SK-N-SH (cell line): ENCODE results near the gene GAP43. TPM values are rescaled to one million over a fixed set of nuclear protein-coding genes. Genes with fewer than 3 reads are reported as not detected.

Experiments used
- CTCF ChIA-PET: fragments of 300-600, 350-600 bp; formaldehyde crosslinking; extraction: SDS; loops from one replicate; lab custom pipeline; 2021; lab: Yijun Ruan, JAX
- POLR2A ChIA-PET: fragments of 350-600 bp; sonication (Branson Sonifier 250); formaldehyde crosslinking; extraction: SDS; loops from one replicate; lab custom pipeline; 2020; ENCODE audit warnings: antibody characterized with exemption, inconsistent platforms; lab: Yijun Ruan, JAX
- DNase-seq: peaks from one replicate; pipeline ENCODE4 v3.0.0; 2012
- H2AFZ ChIP-seq: fragments of 200-600 bp; sonication (generic); 2 replicates; pipeline ENCODE4 v1.8.1; 2016; ENCODE audit warnings: antibody characterized with exemption, mild to moderate bottlenecking, low read depth
- H3F3A ChIP-seq: fragments of 200-600 bp; sonication (generic); replicated peaks from 2 replicates; pipeline ENCODE3; 2016; ENCODE audit warnings: antibody characterized with exemption, mild to moderate bottlenecking; ENCODE audit not compliant: insufficient read depth
- H3K27ac ChIP-seq, 2 experiments: fragments of 200-500 bp in 1 of 2; fragments of 200-600 bp in 1 of 2; sonication (Bioruptor generic) in 1 of 2; sonication (generic), shearing (Covaris generic) in 1 of 2; 2 replicates each; pipeline versions ENCODE4 v1.5.1 to v1.6.1; 2014 to 2016; ENCODE audit warnings: low read depth in 2 of 2, inconsistent platforms in 1 of 2, low read length in 1 of 2, mild to moderate bottlenecking in 1 of 2, mixed read lengths in 1 of 2
- H3K27me3 ChIP-seq: fragments of 200-600 bp; sonication (generic), shearing (Covaris generic); 2 replicates; pipeline ENCODE4 v1.6.1; 2016; ENCODE audit warnings: mixed run types; ENCODE audit not compliant: insufficient read depth
- H3K36me3 ChIP-seq, 2 experiments: fragments of 200-500 bp in 1 of 2; fragments of 200-600 bp in 1 of 2; sonication (Bioruptor generic) in 1 of 2; sonication (generic) in 1 of 2; replicated peaks in 1 of 2; 2 replicates each; pipeline versions ENCODE3 to v1.5.1; 2014 to 2016; ENCODE audit warnings: low read length in 1 of 2, mild to moderate bottlenecking in 1 of 2; ENCODE audit not compliant: insufficient read depth in 2 of 2, control insufficient read depth in 1 of 2
- H3K4me1 ChIP-seq, 2 experiments: fragments of 200-500 bp in 1 of 2; fragments of 200-600 bp in 1 of 2; sonication (Bioruptor generic) in 1 of 2; sonication (generic), shearing (Covaris generic) in 1 of 2; 2 replicates each; pipeline versions ENCODE4 v1.5.1 to v1.6.1; 2014 to 2016; ENCODE audit warnings: low read depth in 1 of 2, low read length in 1 of 2, mixed run types in 1 of 2; ENCODE audit not compliant: insufficient read depth in 2 of 2, control insufficient read depth in 1 of 2
- H3K4me2 ChIP-seq: fragments of 200-600 bp; sonication (generic), shearing (Covaris generic); 2 replicates; pipeline ENCODE4 v1.6.1; 2017; ENCODE audit warnings: mixed run types
- H3K4me3 ChIP-seq, 2 experiments: fragments of 200-500 bp in 1 of 2; fragments of 200-600 bp in 1 of 2; sonication (Bioruptor generic) in 1 of 2; sonication (generic), shearing (Covaris generic) in 1 of 2; 2 replicates each; pipeline versions ENCODE4 v1.5.1 to v1.8.1; 2014 to 2016; ENCODE audit warnings: low read depth in 2 of 2, inconsistent platforms in 1 of 2, low read length in 1 of 2, mild to moderate bottlenecking in 1 of 2, mixed read lengths in 1 of 2, moderate library complexity in 1 of 2
- H3K79me2 ChIP-seq: fragments of 200-600 bp; sonication (generic); 2 replicates; pipeline ENCODE4 v1.8.1; 2017; ENCODE audit warnings: mild to moderate bottlenecking; ENCODE audit not compliant: insufficient read depth
- H3K9ac ChIP-seq: fragments of 200-600 bp; sonication (generic); 2 replicates; pipeline ENCODE4 v1.6.1; 2017; ENCODE audit warnings: mixed run types
- H3K9me2 ChIP-seq: fragments of 200-600 bp; sonication (generic); 2 replicates; pipeline ENCODE4 v1.6.1; 2017; ENCODE audit warnings: mixed run types
- H3K9me3 ChIP-seq: fragments of 200-600 bp; sonication (generic); 2 replicates; pipeline ENCODE4 v1.6.1; 2017; ENCODE audit warnings: mixed run types, mild to moderate bottlenecking, moderate library complexity
- H4K20me1 ChIP-seq: fragments of 200-600 bp; sonication (generic); 2 replicates; pipeline ENCODE4 v1.6.1; 2017; ENCODE audit warnings: mild to moderate bottlenecking, mixed run types; ENCODE audit not compliant: insufficient read depth
- CHD2 ChIP-seq: fragments of 150-350 bp; IDR thresholded peaks from 2 replicates; pipeline ENCODE4 v1.6.1; 2018; ENCODE audit warnings: low read length; ENCODE audit not compliant: partially characterized antibody
- ELF1 ChIP-seq: IDR thresholded peaks from 2 replicates; pipeline ENCODE4 v1.4.0; 2012
- EP300 ChIP-seq, 2 experiments: IDR thresholded peaks; 2 replicates each; pipeline versions ENCODE4 v1.4.0 to v1.6.1; 2012; ENCODE audit warnings: borderline replicate concordance in 1 of 2, low read depth in 1 of 2, low read length in 1 of 2
- FOSL2 ChIP-seq: IDR thresholded peaks from 2 replicates; pipeline ENCODE4 v1.4.0; 2012; ENCODE audit warnings: low read depth, mild to moderate bottlenecking, moderate library complexity, borderline replicate concordance
- FOXJ3 ChIP-seq: sonication (generic); formaldehyde crosslinking; IDR thresholded peaks from 2 replicates; pipeline ENCODE4 v1.5.1; 2020; ENCODE audit warnings: mild to moderate bottlenecking, missing genetic modification reagents
- GABPA ChIP-seq: IDR thresholded peaks from 2 replicates; pipeline ENCODE4 v1.4.0; 2012; ENCODE audit warnings: low read depth, mild to moderate bottlenecking
- GATA2 ChIP-seq: sonication (generic); formaldehyde crosslinking; IDR thresholded peaks from 2 replicates; pipeline ENCODE4 v1.5.0; 2020; ENCODE audit warnings: mild to moderate bottlenecking, missing genetic modification reagents
- RCOR1 ChIP-seq: fragments of 150-350 bp; IDR thresholded peaks from 2 replicates; pipeline ENCODE4 v1.6.1; 2017; ENCODE audit warnings: antibody characterized with exemption, low read length
- RXRA ChIP-seq: IDR thresholded peaks from 2 replicates; pipeline ENCODE4 v1.4.0; 2012; ENCODE audit warnings: low read depth, mild to moderate bottlenecking, borderline replicate concordance
- TCF12 ChIP-seq: IDR thresholded peaks from 2 replicates; pipeline ENCODE4 v1.4.0; 2012
- USF1 ChIP-seq: IDR thresholded peaks from 2 replicates; pipeline ENCODE4 v1.4.0; 2012; ENCODE audit warnings: low read depth, borderline replicate concordance
- YY1 ChIP-seq: IDR thresholded peaks from 2 replicates; pipeline ENCODE4 v1.4.0; 2012; ENCODE audit warnings: low read depth, mild to moderate bottlenecking
- WGBS: methylation state at CpG from one replicate; pipeline ENCODE4 v1.1.6; 2017; ENCODE audit warnings: low lambda C conversion rate; 5-methylcytosine and 5-hydroxymethylcytosine counted together
- polyA plus RNA-seq, 3 experiments: library from polyadenylated mRNA; depleted of rRNA; stranded (reverse); fragments of >200 nt; gene quantifications; 2 replicates each; pipeline ENCODE4 v1.2.3, GENCODE V29; 2012
- TF ChIP-seq, protein P1 (sequence below): IDR thresholded peaks from 2 replicates; pipeline ENCODE4 v1.6.1; 2012; ENCODE audit warnings: mild to moderate bottlenecking, low read depth, low read length, moderate library complexity
- TF ChIP-seq, protein P2 (sequence below): IDR thresholded peaks from 2 replicates; pipeline ENCODE4 v1.4.0; 2012; ENCODE audit warnings: low read depth
- TF ChIP-seq, protein P3 (sequence below): IDR thresholded peaks from 2 replicates; pipeline ENCODE4; 2012

GAP43 gene
- polyA plus RNA-seq, 1 of the 3 experiments (the other 2 are of a cell fraction) = 14.0 TPM

DNA sequence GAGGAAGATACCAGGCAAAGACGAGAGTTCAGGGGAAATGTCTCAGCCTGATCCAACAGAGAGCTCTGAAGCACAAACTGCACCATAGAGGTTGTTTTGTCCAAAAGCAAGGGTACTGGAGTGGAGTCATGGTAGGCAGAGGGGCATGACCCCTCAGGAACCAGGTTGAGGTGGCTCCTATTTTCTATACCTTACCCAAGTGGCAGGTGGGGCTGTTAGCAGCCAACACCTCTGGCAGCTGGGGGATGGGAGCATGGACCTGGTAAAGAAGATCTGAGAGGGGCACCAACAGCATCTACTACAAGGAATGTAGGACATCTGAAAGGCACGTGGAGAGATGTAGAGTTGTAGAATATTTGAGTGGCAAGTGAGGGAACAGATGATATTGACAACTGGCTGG lies 85.2 kb downstream of the GAP43 start (continued):
- TF ChIP-seq, protein P1, sequence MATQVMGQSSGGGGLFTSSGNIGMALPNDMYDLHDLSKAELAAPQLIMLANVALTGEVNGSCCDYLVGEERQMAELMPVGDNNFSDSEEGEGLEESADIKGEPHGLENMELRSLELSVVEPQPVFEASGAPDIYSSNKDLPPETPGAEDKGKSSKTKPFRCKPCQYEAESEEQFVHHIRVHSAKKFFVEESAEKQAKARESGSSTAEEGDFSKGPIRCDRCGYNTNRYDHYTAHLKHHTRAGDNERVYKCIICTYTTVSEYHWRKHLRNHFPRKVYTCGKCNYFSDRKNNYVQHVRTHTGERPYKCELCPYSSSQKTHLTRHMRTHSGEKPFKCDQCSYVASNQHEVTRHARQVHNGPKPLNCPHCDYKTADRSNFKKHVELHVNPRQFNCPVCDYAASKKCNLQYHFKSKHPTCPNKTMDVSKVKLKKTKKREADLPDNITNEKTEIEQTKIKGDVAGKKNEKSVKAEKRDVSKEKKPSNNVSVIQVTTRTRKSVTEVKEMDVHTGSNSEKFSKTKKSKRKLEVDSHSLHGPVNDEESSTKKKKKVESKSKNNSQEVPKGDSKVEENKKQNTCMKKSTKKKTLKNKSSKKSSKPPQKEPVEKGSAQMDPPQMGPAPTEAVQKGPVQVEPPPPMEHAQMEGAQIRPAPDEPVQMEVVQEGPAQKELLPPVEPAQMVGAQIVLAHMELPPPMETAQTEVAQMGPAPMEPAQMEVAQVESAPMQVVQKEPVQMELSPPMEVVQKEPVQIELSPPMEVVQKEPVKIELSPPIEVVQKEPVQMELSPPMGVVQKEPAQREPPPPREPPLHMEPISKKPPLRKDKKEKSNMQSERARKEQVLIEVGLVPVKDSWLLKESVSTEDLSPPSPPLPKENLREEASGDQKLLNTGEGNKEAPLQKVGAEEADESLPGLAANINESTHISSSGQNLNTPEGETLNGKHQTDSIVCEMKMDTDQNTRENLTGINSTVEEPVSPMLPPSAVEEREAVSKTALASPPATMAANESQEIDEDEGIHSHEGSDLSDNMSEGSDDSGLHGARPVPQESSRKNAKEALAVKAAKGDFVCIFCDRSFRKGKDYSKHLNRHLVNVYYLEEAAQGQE = no peak
- TF ChIP-seq RCOR1 = no peak
- TF ChIP-seq, protein P2, sequence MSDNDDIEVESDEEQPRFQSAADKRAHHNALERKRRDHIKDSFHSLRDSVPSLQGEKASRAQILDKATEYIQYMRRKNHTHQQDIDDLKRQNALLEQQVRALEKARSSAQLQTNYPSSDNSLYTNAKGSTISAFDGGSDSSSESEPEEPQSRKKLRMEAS = no peak
- no peak for TF ChIP-seq RXRA
- TF ChIP-seq FOSL2 = no peak
- no peak for TF ChIP-seq USF1
- no peak for TF ChIP-seq ELF1
- no peak for TF ChIP-seq FOXJ3
- no peak for TF ChIP-seq GABPA
- no peak for TF ChIP-seq GATA2 (CRISPR knock-in tag)

- Histone ChIP-seq H2AFZ (no peak overlapping the region), H3K9ac (no peak overlapping the region), H3K4me2 (no peak overlapping the region), H3K4me1 (peaks cover 34 to 48% of the 10 kb centered on the region in 2 experiments; a peak in 3 of 4 replicates), H3K27me3 (no peaks in the 10 kb centered on the region), H3K79me2 (no peaks in the 10 kb centered on the region), H4K20me1 (no peaks in the 10 kb centered on the region), H3K9me3 (no peaks in the 10 kb centered on the region), H3K4me3 (no peak overlapping the region), H3K9me2 (no peaks in the 10 kb centered on the region), H3K27ac (peak overlapping the region in 1 of 2 experiments; percentile 99; a peak in 2 of 4 replicates), H3F3A (peaks cover 19% of the 10 kb centered on the region), H3K36me3 (no peaks in the 10 kb centered on the region)
- WGBS = 60% methylated on average over 3 of the region's 3 CpGs
- TF ChIP-seq EP300 (IDR thresholded peaks at IDR 0.05; ENCODE audit: borderline replicate concordance in 1 of 2, low read depth in 1 of 2, low read length in 1 of 2) (peak in 1 of 2 experiments; percentile 75; a peak in 1 of 4 replicates), USF1 (no peak), YY1 (no peak), CHD2 (peak; percentile 48), TCF12 (no peak), GATA2 (CRISPR knock-in tag) (peak; percentile 25; the same call in 1 of the 2 replicates), RCOR1 (peak; percentile 29; the same call in 1 of the 2 replicates)
- TF ChIP-seq, protein P3, sequence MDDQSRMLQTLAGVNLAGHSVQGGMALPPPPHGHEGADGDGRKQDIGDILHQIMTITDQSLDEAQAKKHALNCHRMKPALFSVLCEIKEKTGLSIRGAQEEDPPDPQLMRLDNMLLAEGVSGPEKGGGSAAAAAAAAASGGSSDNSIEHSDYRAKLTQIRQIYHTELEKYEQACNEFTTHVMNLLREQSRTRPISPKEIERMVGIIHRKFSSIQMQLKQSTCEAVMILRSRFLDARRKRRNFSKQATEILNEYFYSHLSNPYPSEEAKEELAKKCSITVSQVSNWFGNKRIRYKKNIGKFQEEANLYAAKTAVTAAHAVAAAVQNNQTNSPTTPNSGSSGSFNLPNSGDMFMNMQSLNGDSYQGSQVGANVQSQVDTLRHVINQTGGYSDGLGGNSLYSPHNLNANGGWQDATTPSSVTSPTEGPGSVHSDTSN = no peak
- DNase-seq = peak; percentile 19
- CTCF ChIA-PET = interaction anchor here (1.0 to 4.2 kb wide), 4 partner anchors 9 to 76 kb away, joined by 3 to 29 read pairs (median 10); no protein-coding TSS in a partner anchor
- POLR2A ChIA-PET = interaction anchor here (1.4 kb wide), 1 partner anchor 15 kb away, joined by 6 read pairs; no protein-coding TSS in a partner anchor
Observed at GRCh38 chr3:115709093-115709492, 85.8 kb downstream of the GAP43 start.
